HepG2 (cell line): ENCODE data around the gene NOXRED1. TPM values are rescaled to one million over a fixed set of nuclear protein-coding genes. Genes with fewer than 3 reads are reported as not detected.
A peak's percentile ranks its signal among the peaks of the same experiment; 100 is the strongest.

Experiments
- ATF5 ChIP-seq: sonication (generic); formaldehyde crosslinking; IDR thresholded peaks from 2 replicates; pipeline ENCODE4 v1.4.0; 2020; ENCODE audit warnings: mild to moderate bottlenecking, low read depth, missing genetic modification reagents
- CHD2 ChIP-seq: IDR thresholded peaks from 2 replicates; pipeline ENCODE4 v1.6.1; 2011; ENCODE audit warnings: low read depth, low read length, improper control_type of control experiment
- GMEB1 ChIP-seq: sonication (generic); formaldehyde crosslinking; IDR thresholded peaks from 2 replicates; pipeline ENCODE4 v1.5.1; 2020; ENCODE audit warnings: missing genetic modification reagents, mild to moderate bottlenecking, borderline replicate concordance
- HIVEP1 ChIP-seq: sonication (generic); formaldehyde crosslinking; IDR thresholded peaks from 2 replicates; pipeline ENCODE4 v1.4.0; 2020; ENCODE audit warnings: mild to moderate bottlenecking, missing genetic modification reagents
- KDM2A ChIP-seq: sonication (generic); formaldehyde crosslinking; IDR thresholded peaks from 2 replicates; pipeline ENCODE4 v1.4.0; 2020; ENCODE audit warnings: low read depth, missing genetic modification reagents, borderline replicate concordance
- KDM4B ChIP-seq: sonication (generic); formaldehyde crosslinking; IDR thresholded peaks from 2 replicates; pipeline ENCODE4 v1.4.0; 2020; ENCODE audit warnings: missing genetic modification reagents
- MYC ChIP-seq: sonication (generic); formaldehyde crosslinking; IDR thresholded peaks from 2 replicates; pipeline ENCODE4 v1.9.0; 2021; ENCODE audit warnings: missing genetic modification reagents, borderline replicate concordance
- NR0B2 ChIP-seq: sonication (generic); formaldehyde crosslinking; IDR thresholded peaks from 2 replicates; pipeline ENCODE4 v1.4.0; 2020; ENCODE audit warnings: mild to moderate bottlenecking, missing genetic modification reagents
- POLR2A ChIP-seq, 2 experiments: IDR thresholded peaks; 2 replicates each; pipeline ENCODE4 v1.6.1; 2011; ENCODE audit warnings: low read depth in 2 of 2, low read length in 2 of 2, mild to moderate bottlenecking in 1 of 2, moderate library complexity in 1 of 2; ENCODE audit not compliant: insufficient read depth in 1 of 2
- SAFB2 ChIP-seq: sonication (generic); formaldehyde crosslinking; IDR thresholded peaks from 2 replicates; pipeline ENCODE4 v1.5.1; 2020; ENCODE audit warnings: missing genetic modification reagents, low read depth, mild to moderate bottlenecking, borderline replicate concordance
- SIX4 ChIP-seq: sonication (generic); formaldehyde crosslinking; IDR thresholded peaks from 2 replicates; pipeline ENCODE4 v1.4.0; 2020; ENCODE audit warnings: missing genetic modification reagents
- SP140L ChIP-seq: sonication (generic); formaldehyde crosslinking; IDR thresholded peaks from 2 replicates; pipeline ENCODE4 v1.4.0; 2020; ENCODE audit warnings: missing genetic modification reagents, borderline replicate concordance
- STAG1 ChIP-seq: sonication (generic); formaldehyde crosslinking; IDR thresholded peaks from 2 replicates; pipeline ENCODE4 v1.4.0; 2020; ENCODE audit warnings: missing genetic modification reagents
- TEAD3 ChIP-seq: optimal IDR thresholded peaks from 2 replicates; pipeline ENCODE3; 2016; ENCODE audit warnings: borderline replicate concordance
- YEATS4 ChIP-seq: sonication (generic); formaldehyde crosslinking; IDR thresholded peaks from 2 replicates; pipeline ENCODE4 v1.4.0; 2020; ENCODE audit warnings: missing genetic modification reagents, borderline replicate concordance
- ZNF451 ChIP-seq: sonication (generic); formaldehyde crosslinking; IDR thresholded peaks from 2 replicates; pipeline ENCODE4 v1.5.0; 2020; ENCODE audit warnings: mild to moderate bottlenecking, missing genetic modification reagents
- ZNF556 ChIP-seq: sonication (generic); formaldehyde crosslinking; IDR thresholded peaks from 2 replicates; pipeline ENCODE4 v1.4.0; 2020; ENCODE audit warnings: mild to moderate bottlenecking, missing genetic modification reagents, borderline replicate concordance
- ZNF558 ChIP-seq: sonication (generic); formaldehyde crosslinking; IDR thresholded peaks from 2 replicates; pipeline ENCODE4 v1.9.0; 2022; ENCODE audit warnings: mild to moderate bottlenecking, missing genetic modification reagents, borderline replicate concordance
- ZNF577 ChIP-seq: sonication (generic); formaldehyde crosslinking; IDR thresholded peaks from 2 replicates; pipeline ENCODE4 v1.4.0; 2020; ENCODE audit warnings: mild to moderate bottlenecking, low read depth, missing genetic modification reagents, borderline replicate concordance
- ZNF616 ChIP-seq: sonication (generic); formaldehyde crosslinking; IDR thresholded peaks from 2 replicates; pipeline ENCODE4 v1.5.0; 2020; ENCODE audit warnings: low read depth, mild to moderate bottlenecking, missing genetic modification reagents
- ZNF816 ChIP-seq: sonication (generic); formaldehyde crosslinking; IDR thresholded peaks from 2 replicates; pipeline ENCODE4 v1.8.0; 2022; ENCODE audit warnings: missing genetic modification reagents, mild to moderate bottlenecking, borderline replicate concordance
- ZNF839 ChIP-seq: sonication (generic); formaldehyde crosslinking; IDR thresholded peaks from 2 replicates; pipeline ENCODE4 v1.4.0; 2020; ENCODE audit warnings: missing genetic modification reagents, mild to moderate bottlenecking, borderline replicate concordance
- ZSCAN29 ChIP-seq: sonication (generic); formaldehyde crosslinking; conservative IDR thresholded peaks from 2 replicates; pipeline ENCODE4 v1.4.0; 2020; ENCODE audit warnings: mild to moderate bottlenecking, missing genetic modification reagents
- ZZZ3 ChIP-seq: sonication (generic); formaldehyde crosslinking; IDR thresholded peaks from 2 replicates; pipeline ENCODE4 v1.4.0; 2020; ENCODE audit warnings: missing genetic modification reagents, mild to moderate bottlenecking, borderline replicate concordance
- polyA plus RNA-seq, 8 experiments: library from polyadenylated mRNA; depleted of rRNA in 3 of 8; stranded (reverse) in 7 of 8; unstranded in 1 of 8; fragments of >200 nt; fragmentation: Illumina TruSeq in 4 of 8; extraction: Trizol in 4 of 8; gene quantifications; 2 replicates each; pipeline versions ENCODE4 v1.2.1 to v1.2.3, GENCODE V29; 2011 to 2016; ENCODE audit warnings: low read depth in 4 of 8, missing spikeins in 1 of 8, mixed read lengths in 1 of 8; ENCODE audit not compliant: insufficient read depth in 1 of 8
- total RNA-seq, 5 experiments: library from RNA; depleted of rRNA; stranded (reverse); fragments of >200 nt; fragmentation: Illumina TruSeq; extraction: Trizol; gene quantifications; 2 replicates each; pipeline ENCODE4 v1.2.3, GENCODE V29; 2016; ENCODE audit warnings: low read depth in 1 of 5
- TF ChIP-seq, protein P1 (sequence below): sonication (generic); formaldehyde crosslinking; IDR thresholded peaks from 2 replicates; pipeline ENCODE4 v1.4.0; 2020; ENCODE audit warnings: missing genetic modification reagents, low read depth, mild to moderate bottlenecking, borderline replicate concordance
- TF ChIP-seq, protein P2 (sequence below): IDR thresholded peaks from 2 replicates; pipeline ENCODE4 v1.6.1; 2016; ENCODE audit warnings: missing genetic modification reagents, missing compliant biosample characterization

Gene NOXRED1
- total and polyA plus RNA-seq, 2 of the 13 experiments (the other 11 are each of a cell fraction or from before 2014, with no cell fraction given): 0.24 to 0.41 TPM

GRCh38 chr14:77457522-77458248, 34.4 kb upstream of the NOXRED1 start, which contains the start of the genes AHSA1 and VIPAS39 (continued):
- TF ChIP-seq, protein P1, sequence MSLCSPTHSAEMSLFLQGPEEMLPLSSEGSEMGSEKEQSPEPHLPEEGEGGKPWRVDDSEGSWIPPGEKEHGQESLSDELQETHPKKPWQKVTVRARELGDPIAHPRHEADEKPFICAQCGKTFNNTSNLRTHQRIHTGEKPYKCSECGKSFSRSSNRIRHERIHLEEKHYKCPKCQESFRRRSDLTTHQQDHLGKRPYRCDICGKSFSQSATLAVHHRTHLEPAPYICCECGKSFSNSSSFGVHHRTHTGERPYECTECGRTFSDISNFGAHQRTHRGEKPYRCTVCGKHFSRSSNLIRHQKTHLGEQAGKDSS (CRISPR knock-in tag): peak; percentile 65; the same call in 1 of the 2 replicates
- TF ChIP-seq ZNF577 (CRISPR knock-in tag) (no peak), ZNF839 (CRISPR knock-in tag) (peak; percentile 38; the same call in 1 of the 2 replicates), ZNF451 (CRISPR knock-in tag) (peak; percentile 57; the same call in 1 of the 2 replicates), KDM2A (CRISPR knock-in tag) (peak; percentile 71), SP140L (CRISPR knock-in tag) (0 out of 2 replicates have a peak, but pooled peaks have one; percentile 9), ZNF616 (no peak), KDM4B (CRISPR knock-in tag) (peak; percentile 61; the same call in 1 of the 2 replicates), ZNF556 (CRISPR knock-in tag) (no peak; the same call in 1 of the 2 replicates), ZNF816 (CRISPR knock-in tag) (peak; percentile 15; the same call in 1 of the 2 replicates), ZSCAN29 (CRISPR knock-in tag) (0 out of 2 replicates have a peak, but pooled peaks have one; percentile 6), CHD2 (peak; percentile 94), POLR2A (IDR thresholded peaks at IDR 0.05; ENCODE audit: insufficient read depth in 1 of 2, low read depth in 2 of 2, low read length in 2 of 2) (peak; percentile 77 to 90), GMEB1 (CRISPR knock-in tag) (peak; percentile 80), HIVEP1 (CRISPR knock-in tag) (peak; percentile 9; the same call in 1 of the 2 replicates), TEAD3 (CRISPR knock-in tag) (peak; percentile 3), SIX4 (no peak; the same call in 1 of the 2 replicates), YEATS4 (CRISPR knock-in tag) (0 out of 2 replicates have a peak, but pooled peaks have one; percentile 20), MYC (CRISPR knock-in tag) (peak; percentile 65; the same call in 1 of the 2 replicates), STAG1 (CRISPR knock-in tag) (no peak; the same call in 1 of the 2 replicates), ATF5 (CRISPR knock-in tag) (no peak), NR0B2 (CRISPR knock-in tag) (no peak), ZZZ3 (CRISPR knock-in tag) (peak; percentile 43; the same call in 1 of the 2 replicates), ZNF558 (CRISPR knock-in tag) (peak; percentile 46; the same call in 1 of the 2 replicates), SAFB2 (CRISPR knock-in tag) (peak; percentile 76; the same call in 1 of the 2 replicates)
- TF ChIP-seq, protein P2, sequence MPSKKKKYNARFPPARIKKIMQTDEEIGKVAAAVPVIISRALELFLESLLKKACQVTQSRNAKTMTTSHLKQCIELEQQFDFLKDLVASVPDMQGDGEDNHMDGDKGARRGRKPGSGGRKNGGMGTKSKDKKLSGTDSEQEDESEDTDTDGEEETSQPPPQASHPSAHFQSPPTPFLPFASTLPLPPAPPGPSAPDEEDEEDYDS (CRISPR knock-in tag): peak; percentile 65
